ENCODE data around the gene MRPS15. TPM values are rescaled to one million over a fixed set of nuclear protein-coding genes. Genes with fewer than 3 reads are reported as not detected.
"Not testable (repeated sequence)": the region's sequence is repeated elsewhere in the genome, so short reads cannot be mapped to it uniquely, and the experiment has no call there.

The MRPS15 gene
- total and polyA plus RNA-seq, 2 of the 13 experiments (the other 11 are each of a cell fraction or from before 2014, with no cell fraction given): 59.0 to 113 TPM

- TF ChIP-seq SETDB1 (CRISPR knock-in tag; IDR thresholded peaks at IDR 0.05; ENCODE audit: borderline replicate concordance) (no peak), NR1H2 (CRISPR knock-in tag; IDR thresholded peaks at IDR 0.05; ENCODE audit: borderline replicate concordance, low read depth) (no peak), ATF7 (IDR thresholded peaks at IDR 0.05) (0 out of 2 replicates have a peak, but pooled peaks have one; percentile 15), ATF7 (CRISPR knock-in tag; IDR thresholded peaks at IDR 0.05) (no peak), ZNF570 (CRISPR knock-in tag; IDR thresholded peaks at IDR 0.05; ENCODE audit: borderline replicate concordance) (no peak), ZNF768 (CRISPR knock-in tag; IDR thresholded peaks at IDR 0.05) (peak; percentile 84; the same call in 1 of the 2 replicates), ZNF441 (CRISPR knock-in tag; IDR thresholded peaks at IDR 0.05; ENCODE audit: borderline replicate concordance) (no peak)
- intact Hi-C loops (cut with micrococcal nuclease; ENCODE audit: unreplicated experiment) (no loop called here), in situ Hi-C loops (cut with HindIII; ENCODE audit: extremely low pct_ligation_motif_present, low pct_unique_long_range_greater_than_20kb) (no loop called here)
- H3K79me2 ChIP-seq (ENCODE audit: insufficient read depth, low read length): no peaks in the 10 kb centered on the region
- no peak for ATAC-seq
- no peak overlapping the region for H3K9ac ChIP-seq (ENCODE audit: insufficient read depth, low read depth, low read length)
- peaks cover 31% of the 10 kb centered on the region for H3K4me1 ChIP-seq (ENCODE audit: insufficient read depth, low read length)
- 90% methylated on average over 2 of the region's 2 CpGs for WGBS (ENCODE audit: low lambda C conversion rate)
- H3K4me2 ChIP-seq (ENCODE audit: low read depth, low read length): no peak overlapping the region
- no TSS peak for BruUV-seq (replicated peaks)
- no peaks in the 10 kb centered on the region for H3K9me3 ChIP-seq (ENCODE audit: low read length)
- no peak for DNase-seq (ENCODE audit: low spot score)
- H3K36me3 ChIP-seq (replicated peaks in 1 of 2; ENCODE audit: control insufficient read depth in 1 of 2, insufficient read depth in 2 of 2, low read length in 2 of 2): peaks cover 0 to 3% of the 10 kb centered on the region in 2 experiments; a peak in 1 of 5 replicates
- no peak for FAIRE-seq
- H3K4me3 ChIP-seq (replicated peaks in 1 of 3; ENCODE audit: insufficient read depth in 1 of 3, low read depth in 2 of 3, low read length in 3 of 3): no peak overlapping the region
- no peaks in the 10 kb centered on the region for H4K20me1 ChIP-seq (ENCODE audit: insufficient read depth, low read length)
- ChIA-PET POLR2A (no interaction called here), CTCF (ENCODE audit: low intra/inter-chr PET ratio, low total read pairs) (no interaction called here)
- no peaks in the 10 kb centered on the region; a peak in 1 of 5 replicates for H3K27me3 ChIP-seq (ENCODE audit: control insufficient read depth in 1 of 2, insufficient read depth in 2 of 2, low read length in 2 of 2)
- no peak overlapping the region for H2AFZ ChIP-seq (ENCODE audit: low read length)
- no peak overlapping the region for H3K27ac ChIP-seq (ENCODE audit: extremely low read length, insufficient read depth, low read length)
These were observed 15.4 kb upstream of the MRPS15 start for GRCh38 chr1:36479505-36480051.

- FAIRE-seq; BruUV-seq (replicated peaks); H2AFZ ChIP-seq (ENCODE audit: low read length); DNase-seq (ENCODE audit: low spot score); H3K4me2 ChIP-seq (ENCODE audit: low read depth, low read length); H3K36me3 ChIP-seq (replicated peaks in 1 of 2; ENCODE audit: control insufficient read depth in 1 of 2, insufficient read depth in 2 of 2, low read length in 2 of 2); CTCF ChIA-PET (ENCODE audit: low intra/inter-chr PET ratio, low total read pairs); H3K27ac ChIP-seq (ENCODE audit: extremely low read length, insufficient read depth, low read length); H4K20me1 ChIP-seq (ENCODE audit: insufficient read depth, low read length); H3K27me3 ChIP-seq (ENCODE audit: control insufficient read depth in 1 of 2, insufficient read depth in 2 of 2, low read length in 2 of 2); POLR2A ChIA-PET; H3K9me3 ChIP-seq (ENCODE audit: low read length); H3K9ac ChIP-seq (ENCODE audit: insufficient read depth, low read depth, low read length); H3K4me3 ChIP-seq (replicated peaks in 1 of 3; ENCODE audit: insufficient read depth in 1 of 3, low read depth in 2 of 3, low read length in 3 of 3); H3K79me2 ChIP-seq (ENCODE audit: insufficient read depth, low read length); in situ Hi-C loops (cut with HindIII; ENCODE audit: extremely low pct_ligation_motif_present, low pct_unique_long_range_greater_than_20kb); ATAC-seq; intact Hi-C loops (cut with micrococcal nuclease; ENCODE audit: unreplicated experiment): not testable (repeated sequence)
- 96% methylated on average over 13 of the region's 13 CpGs for WGBS (ENCODE audit: low lambda C conversion rate)
- H3K4me1 ChIP-seq (ENCODE audit: insufficient read depth, low read length): peaks cover 15% of the 10 kb centered on the region
These were observed 13.4 kb upstream of the MRPS15 start for GRCh38 chr1:36477615-36478014.

All from HepG2 (cell line).